Stimulated activated naive CD8-positive, alpha-beta T cell treated with anti-CD3 and anti-CD28 coated beads, Interleukin-15, amount 100 ng/mL, for 72 hours (primary cell): ENCODE measurements around the gene SMCO3.
"Not testable (repeated sequence)": the region's sequence is repeated elsewhere in the genome, so short reads cannot be mapped to it uniquely, and the experiment has no call there.

ENCODE experiments used
- ATAC-seq: fragments of 150-1000 bp; cut with Tn5 transposase; 2 replicates; pipeline ENCODE4 v1.10.0; 2021; ENCODE audit warnings: mild to moderate bottlenecking, moderate library complexity
- DNase-seq, 2 donors: peaks; one replicate each; pipeline ENCODE4 v3.0.0; 2021 to 2022
- H3K27ac Mint-ChIP-seq, 2 donors: one replicate each; pipeline ENCODE4 v1.8.0; 2022; ENCODE audit warnings: mild to moderate bottlenecking in 2 of 2, mixed read lengths in 2 of 2, moderate library complexity in 2 of 2
- H3K27me3 Mint-ChIP-seq: one replicate; pipeline ENCODE4 v1.8.0; 2022; ENCODE audit warnings: mixed read lengths
- H3K4me1 Mint-ChIP-seq: one replicate; pipeline ENCODE4 v1.8.0; 2022; ENCODE audit warnings: mild to moderate bottlenecking, mixed read lengths
- H3K4me3 Mint-ChIP-seq, 2 donors: one replicate each; pipeline ENCODE4 v1.8.0; 2022; ENCODE audit warnings: mild to moderate bottlenecking in 2 of 2, mixed read lengths in 2 of 2, moderate library complexity in 1 of 2
- H3K9me3 Mint-ChIP-seq, 2 donors: one replicate each; pipeline ENCODE4 v1.8.0; 2022; ENCODE audit warnings: mixed read lengths in 2 of 2

Gene SMCO3

DNA sequence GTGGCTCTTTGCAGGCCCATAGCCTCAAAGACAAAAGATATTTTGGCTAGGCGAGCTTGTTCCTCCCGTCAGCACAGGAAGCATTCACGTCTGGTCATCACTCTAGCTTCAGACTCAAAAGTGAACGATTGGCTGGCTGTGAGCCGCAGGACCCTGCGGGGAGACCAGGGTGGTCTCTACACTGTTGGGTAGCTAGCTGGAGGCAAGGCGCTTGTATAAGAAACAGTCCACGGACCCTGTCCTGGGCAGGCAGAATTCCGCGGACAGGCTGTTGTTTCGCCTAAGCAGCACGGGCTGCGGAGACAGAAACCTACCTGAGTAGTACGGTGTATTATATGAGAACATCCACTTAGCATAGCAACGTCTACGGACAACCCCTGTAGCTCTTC lies 40.3 kb downstream of the SMCO3 start:
- H3K9me3 Mint-ChIP-seq = no peaks in the 10 kb centered on the region
- H3K27me3 Mint-ChIP-seq = no peaks in the 10 kb centered on the region
- H3K27ac Mint-ChIP-seq = peak overlapping the region; percentile 97 to 99
- DNase-seq (no peak), ATAC-seq (peak; percentile 5)
- peak overlapping the region; percentile 95 to 98 for H3K4me3 Mint-ChIP-seq
- peaks cover 52% of the 10 kb centered on the region for H3K4me1 Mint-ChIP-seq

DNA sequence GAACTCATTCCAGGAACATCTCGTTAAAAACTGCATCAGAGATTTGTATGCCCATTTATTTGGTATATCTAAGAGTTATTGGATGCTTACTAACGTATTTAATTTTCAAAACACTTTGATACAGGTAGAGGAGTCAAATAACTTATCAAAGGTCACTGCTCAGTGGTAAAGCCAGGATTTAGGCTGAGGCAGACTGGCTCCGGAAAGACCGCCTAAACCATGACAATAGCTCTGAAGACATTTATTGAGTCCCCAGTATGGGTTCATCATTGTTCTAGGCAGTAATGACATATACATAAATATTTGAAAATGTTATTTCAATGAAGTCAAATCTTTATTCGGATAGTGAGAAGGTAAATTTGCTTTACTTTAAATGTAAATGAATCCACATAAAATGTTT lies 41.0 kb downstream of the SMCO3 start:
- Mint-ChIP-seq H3K9me3 (no peaks in the 10 kb centered on the region), H3K4me3 (peak overlapping the region; percentile 95 to 98), H3K27ac (no peak overlapping the region), H3K4me1 (peaks cover 54% of the 10 kb centered on the region), H3K27me3 (no peaks in the 10 kb centered on the region)
- DNase-seq (no peak), ATAC-seq (no peak)

DNA sequence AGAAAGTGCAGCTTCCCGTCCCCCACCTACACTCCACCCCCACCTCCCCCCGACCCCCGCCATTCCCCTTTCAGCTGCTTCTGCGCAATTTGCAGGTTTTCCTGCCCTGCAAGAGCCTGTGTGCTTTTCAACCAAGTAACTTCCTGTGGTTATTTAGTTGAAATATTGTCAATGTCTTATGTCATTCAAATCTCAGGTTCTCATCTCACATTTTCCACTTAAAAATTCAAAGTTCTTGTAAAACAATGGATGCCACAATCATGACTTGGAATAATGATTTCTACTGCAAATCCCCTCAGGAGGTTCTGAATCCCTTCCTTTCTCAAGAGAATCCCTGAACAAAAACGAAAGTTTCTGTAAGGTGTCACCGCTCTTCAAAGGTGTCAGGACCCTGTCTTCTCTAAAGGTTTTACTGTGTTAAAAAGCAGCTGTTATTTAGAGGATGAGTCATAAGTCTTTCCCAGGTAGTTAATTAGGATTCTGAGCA lies 42.3 kb downstream of the SMCO3 start:
- no peaks in the 10 kb centered on the region for H3K27me3 Mint-ChIP-seq
- ATAC-seq = no peak

DNA sequence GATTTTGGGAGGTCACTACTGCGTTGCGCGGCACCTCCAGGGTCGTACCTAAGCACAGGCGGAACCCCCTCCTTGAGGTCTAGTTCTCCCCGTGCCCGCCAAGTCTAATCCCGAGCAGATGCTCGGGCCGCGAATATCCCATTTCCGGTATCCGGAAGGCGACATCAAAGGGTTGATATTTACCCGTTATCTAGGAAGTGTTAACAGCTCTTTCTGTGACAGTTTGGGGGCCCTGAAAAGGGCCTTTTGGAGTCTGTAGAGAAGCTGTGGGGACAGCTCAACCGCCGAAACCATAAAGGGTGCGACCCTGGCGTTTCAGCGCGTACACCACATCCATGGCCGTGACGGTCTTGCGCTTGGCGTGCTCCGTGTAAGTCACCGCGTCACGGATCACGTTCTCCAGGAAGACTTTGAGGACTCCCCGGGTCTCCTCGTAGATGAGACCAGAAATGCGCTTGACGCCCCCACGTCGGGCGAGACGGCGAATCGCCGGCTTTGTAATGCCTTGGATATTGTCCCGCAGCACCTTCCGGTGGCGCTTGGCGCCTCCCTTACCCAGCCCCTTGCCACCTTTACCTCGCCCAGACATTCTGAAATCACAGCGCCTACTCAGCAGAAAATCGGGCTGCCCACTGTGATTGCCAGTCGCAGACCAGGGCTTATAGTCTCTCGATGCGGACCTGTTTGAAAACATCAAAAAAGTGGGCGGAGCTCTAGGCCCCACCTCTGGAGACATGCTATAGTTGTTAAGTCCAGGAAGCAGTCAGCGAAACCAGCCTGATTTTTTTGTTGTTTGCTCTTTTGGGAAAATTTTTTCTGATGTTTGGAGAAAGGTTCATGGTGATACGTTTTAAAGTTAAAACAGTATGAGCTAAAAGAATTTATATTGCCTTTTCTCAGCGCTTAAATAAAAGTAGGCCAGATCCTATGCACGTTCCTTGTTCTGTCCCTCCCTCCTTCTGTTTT lies 43.2 kb downstream of the SMCO3 start:
- peaks cover 5 to 11% of the 10 kb centered on the region in 2 donors for H3K9me3 Mint-ChIP-seq
- H3K4me1 Mint-ChIP-seq = peaks cover 51% of the 10 kb centered on the region
- H3K27ac Mint-ChIP-seq = peak overlapping the region; percentile 99 to 100
- H3K4me3 Mint-ChIP-seq = peak overlapping the region; percentile 94 to 97
- no peaks in the 10 kb centered on the region for H3K27me3 Mint-ChIP-seq
- peak; percentile 97 for DNase-seq
- ATAC-seq = peak; percentile 46

More for the DNA sequence above, 42.3 kb downstream of the SMCO3 start:
- DNase-seq = peak; percentile 24 to 50
- Mint-ChIP-seq H3K9me3 (peaks cover 0 to 2% of the 10 kb centered on the region in 2 donors), H3K4me3 (peak overlapping the region; percentile 94 to 97), H3K27ac (peak overlapping the region; percentile 99 to 100), H3K4me1 (peaks cover 60% of the 10 kb centered on the region)

DNA sequence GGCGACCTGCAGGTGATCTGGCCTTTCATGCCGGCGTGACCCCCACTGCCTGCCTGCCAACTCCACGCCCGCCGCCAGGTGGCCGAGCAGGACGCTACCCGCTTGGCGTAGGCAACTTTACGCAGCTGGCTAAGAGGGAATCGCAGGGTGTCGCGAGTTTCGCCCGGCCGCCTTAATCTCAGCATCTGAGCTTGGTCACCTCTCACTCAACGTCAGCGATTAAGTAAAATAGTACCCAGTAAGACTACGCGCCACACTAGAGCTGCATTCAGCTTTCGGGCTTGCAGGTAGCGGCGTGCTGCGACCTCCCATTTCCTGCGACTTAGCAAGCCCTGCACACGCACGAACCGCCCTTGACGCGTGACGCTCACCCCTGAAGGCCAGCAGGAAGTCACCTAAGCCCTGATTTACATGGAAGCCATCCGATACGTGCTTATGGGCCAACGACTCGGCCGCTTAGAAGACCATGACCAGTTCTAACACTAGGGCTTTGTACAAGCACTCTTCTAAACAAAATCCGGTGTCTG lies 44.0 kb downstream of the SMCO3 start:
- no peaks in the 10 kb centered on the region for H3K27me3 Mint-ChIP-seq
- peak overlapping the region; percentile 99 to 100 for H3K27ac Mint-ChIP-seq
- peaks cover 8 to 13% of the 10 kb centered on the region in 2 donors for H3K9me3 Mint-ChIP-seq
- peaks cover 47% of the 10 kb centered on the region for H3K4me1 Mint-ChIP-seq
- H3K4me3 Mint-ChIP-seq = peak overlapping the region; percentile 94 to 97
- peak; percentile 64 for ATAC-seq
- peak; percentile 93 to 95 for DNase-seq

DNA sequence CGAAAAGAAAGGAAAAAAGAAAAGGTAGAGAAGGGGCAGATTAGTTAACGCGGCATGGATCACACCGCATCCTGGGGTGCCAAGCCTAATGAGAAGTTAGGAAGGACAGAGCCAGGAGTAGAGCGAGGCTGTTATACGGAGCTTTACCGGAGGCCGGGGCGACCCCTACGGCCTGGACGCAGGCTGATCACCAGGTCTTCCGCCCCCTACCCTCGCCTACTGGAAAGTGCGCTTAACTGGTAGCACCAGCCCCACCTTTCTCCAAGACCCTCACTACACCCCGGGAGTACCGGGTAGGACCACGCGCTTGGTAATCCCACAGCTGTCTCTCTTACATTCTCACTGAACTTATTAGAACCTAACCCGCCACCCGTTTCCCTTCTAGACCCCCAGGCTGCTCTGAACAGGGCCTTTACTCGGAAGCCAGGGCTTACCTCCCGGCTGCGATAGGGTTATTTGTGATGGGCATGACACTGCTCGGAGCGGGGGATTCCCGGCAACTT lies 44.5 kb downstream of the SMCO3 start:
- peak; percentile 8 for ATAC-seq
- H3K27me3 Mint-ChIP-seq = no peaks in the 10 kb centered on the region
- H3K4me3 Mint-ChIP-seq = peak overlapping the region; percentile 94 to 97
- H3K9me3 Mint-ChIP-seq = peaks cover 8 to 13% of the 10 kb centered on the region in 2 donors
- peak overlapping the region; percentile 99 to 100 for H3K27ac Mint-ChIP-seq
- no peak for DNase-seq
- peaks cover 42% of the 10 kb centered on the region for H3K4me1 Mint-ChIP-seq

DNA sequence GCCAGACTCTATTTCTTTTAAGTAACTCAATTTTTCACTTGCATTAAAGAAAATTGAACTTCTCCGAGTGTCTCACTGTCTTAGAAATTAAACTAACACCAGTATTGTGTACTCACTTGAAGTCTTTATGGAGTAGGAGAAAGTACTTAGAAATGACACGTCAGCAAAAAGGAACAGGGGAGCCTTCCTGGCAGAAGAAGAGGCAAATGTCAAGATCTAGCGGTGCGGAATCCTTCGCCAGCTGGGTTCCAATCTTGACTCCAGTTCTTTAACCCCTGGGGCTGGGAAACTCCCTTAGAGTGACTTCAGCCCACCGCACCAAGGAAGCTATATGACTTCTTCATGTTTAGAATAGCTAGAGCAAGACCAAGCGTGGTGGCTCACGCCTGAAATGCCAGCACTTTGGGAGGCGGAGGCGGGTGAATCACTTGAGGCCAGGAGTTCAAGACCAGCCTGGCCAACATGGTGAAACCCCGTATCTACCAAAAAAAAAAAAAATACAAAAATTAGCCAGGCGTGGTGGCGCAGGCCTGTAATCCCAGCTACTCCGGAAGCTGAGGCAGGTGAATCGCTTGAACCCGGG lies 45.1 kb downstream of the SMCO3 start:
- peaks cover 8 to 13% of the 10 kb centered on the region in 2 donors for H3K9me3 Mint-ChIP-seq
- DNase-seq (peak; percentile 13 to 61), ATAC-seq (no peak)
- H3K4me1 Mint-ChIP-seq = peaks cover 43% of the 10 kb centered on the region
- H3K27ac Mint-ChIP-seq = peak overlapping the region; percentile 99 to 100
- no peaks in the 10 kb centered on the region for H3K27me3 Mint-ChIP-seq
- H3K4me3 Mint-ChIP-seq = peak overlapping the region; percentile 94 to 97

DNA sequence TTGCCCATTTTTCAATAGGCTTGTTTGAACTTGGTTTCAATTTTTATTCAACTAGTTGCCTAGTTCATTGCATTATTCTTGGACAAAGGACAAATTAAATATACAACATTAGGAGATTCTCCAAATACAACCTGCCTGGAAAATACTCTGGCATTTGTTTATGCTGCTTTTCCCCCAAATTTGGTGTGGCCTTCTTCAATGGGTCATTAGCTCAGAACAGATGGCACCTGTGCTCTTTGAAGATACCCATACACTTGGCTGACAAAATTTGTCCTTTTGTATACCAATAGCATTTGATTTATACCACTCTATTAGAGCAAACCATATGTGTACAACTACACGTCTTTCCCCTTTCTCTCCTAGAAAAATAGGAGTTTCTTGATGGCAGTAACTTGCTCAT lies 46.4 kb downstream of the SMCO3 start:
- H3K4me3 Mint-ChIP-seq = peak overlapping the region in 1 of 2 donors; percentile 35
- no peak overlapping the region for H3K27ac Mint-ChIP-seq
- peaks cover 8 to 13% of the 10 kb centered on the region in 2 donors for H3K9me3 Mint-ChIP-seq
- no peaks in the 10 kb centered on the region for H3K27me3 Mint-ChIP-seq
- ATAC-seq (no peak), DNase-seq (no peak)
- peaks cover 40% of the 10 kb centered on the region for H3K4me1 Mint-ChIP-seq

DNA sequence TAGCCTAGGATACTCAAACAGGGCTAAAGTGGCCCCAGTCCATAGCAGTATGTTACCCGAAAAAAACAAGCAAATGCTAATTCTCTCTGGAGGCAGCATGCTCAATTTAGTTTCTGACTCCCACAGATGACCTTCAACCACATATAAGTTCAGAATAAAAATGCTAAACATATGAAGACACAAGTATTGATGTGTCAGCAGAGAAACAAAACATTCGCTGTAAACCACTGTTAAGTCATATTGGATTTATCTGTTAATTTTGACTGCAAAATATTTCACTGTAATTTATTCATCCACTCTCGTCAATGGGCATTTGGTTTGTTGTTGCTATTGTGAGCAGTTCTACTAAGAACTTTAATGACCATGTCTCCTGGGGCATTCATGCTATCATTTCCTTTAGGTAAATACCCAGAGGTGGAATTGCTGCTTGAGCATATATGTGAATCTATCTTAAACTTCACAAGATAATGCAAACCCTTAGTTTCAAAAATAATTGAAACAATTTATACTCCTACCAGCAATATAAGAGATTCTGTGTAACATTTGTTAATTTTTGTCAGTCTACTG lies 47.2 kb downstream of the SMCO3 start:
- DNase-seq = no peak
- no peaks in the 10 kb centered on the region for H3K27me3 Mint-ChIP-seq
- H3K9me3 Mint-ChIP-seq = peaks cover 15 to 17% of the 10 kb centered on the region in 2 donors
- H3K4me1 Mint-ChIP-seq = peaks cover 32% of the 10 kb centered on the region
- H3K4me3 Mint-ChIP-seq = peak overlapping the region in 1 of 2 donors; percentile 35
- peak overlapping the region; percentile 80 for H3K27ac Mint-ChIP-seq
- ATAC-seq = no peak

DNA sequence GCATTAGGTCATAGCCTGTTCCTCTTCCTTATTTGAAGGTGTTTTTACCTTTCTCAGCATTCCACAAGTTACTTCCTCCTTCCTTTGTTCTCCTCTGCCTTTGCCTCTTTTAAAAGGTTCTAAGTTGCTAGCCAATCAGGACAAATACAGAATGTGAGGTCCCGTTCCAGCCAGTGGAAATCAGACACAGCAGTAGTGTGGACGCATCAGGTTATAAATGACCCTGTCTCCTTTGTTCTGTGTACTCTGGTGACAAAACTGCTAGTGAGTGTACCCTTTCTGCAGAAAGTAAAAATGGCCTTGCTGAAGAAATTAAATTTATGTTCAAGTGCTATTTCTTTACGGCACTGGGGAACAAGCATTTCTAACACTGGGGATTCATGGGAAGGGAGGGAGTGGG lies 48.0 kb downstream of the SMCO3 start:
- DNase-seq, H3K27me3 Mint-ChIP-seq, H3K4me3 Mint-ChIP-seq, ATAC-seq, H3K27ac Mint-ChIP-seq: not testable (repeated sequence)
- Mint-ChIP-seq H3K9me3 (peaks cover 16 to 24% of the 10 kb centered on the region in 2 donors), H3K4me1 (peaks cover 28% of the 10 kb centered on the region)

DNA sequence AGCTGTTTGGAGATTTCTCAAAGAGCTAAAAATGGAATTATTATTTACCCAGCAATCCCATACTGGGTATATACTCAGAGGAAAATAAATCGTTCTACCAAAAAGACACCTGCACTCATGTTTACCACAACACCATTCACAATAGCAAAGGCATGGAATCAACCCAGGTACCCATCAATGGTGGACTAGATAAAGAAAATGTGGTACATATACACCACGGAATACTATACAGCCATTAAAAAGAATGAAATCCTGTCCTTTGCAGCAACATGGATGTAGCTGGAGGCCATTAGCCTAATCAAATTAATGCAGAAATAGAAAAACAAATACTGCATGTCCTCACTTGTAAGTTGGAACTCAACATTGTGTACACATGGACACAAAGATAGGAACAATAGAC lies 48.6 kb downstream of the SMCO3 start:
- Mint-ChIP-seq H3K4me3 (no peak overlapping the region), H3K4me1 (peaks cover 24% of the 10 kb centered on the region), H3K9me3 (peaks cover 21 to 30% of the 10 kb centered on the region in 2 donors), H3K27ac (no peak overlapping the region), H3K27me3 (no peaks in the 10 kb centered on the region)
- DNase-seq = no peak
- ATAC-seq = no peak

DNA sequence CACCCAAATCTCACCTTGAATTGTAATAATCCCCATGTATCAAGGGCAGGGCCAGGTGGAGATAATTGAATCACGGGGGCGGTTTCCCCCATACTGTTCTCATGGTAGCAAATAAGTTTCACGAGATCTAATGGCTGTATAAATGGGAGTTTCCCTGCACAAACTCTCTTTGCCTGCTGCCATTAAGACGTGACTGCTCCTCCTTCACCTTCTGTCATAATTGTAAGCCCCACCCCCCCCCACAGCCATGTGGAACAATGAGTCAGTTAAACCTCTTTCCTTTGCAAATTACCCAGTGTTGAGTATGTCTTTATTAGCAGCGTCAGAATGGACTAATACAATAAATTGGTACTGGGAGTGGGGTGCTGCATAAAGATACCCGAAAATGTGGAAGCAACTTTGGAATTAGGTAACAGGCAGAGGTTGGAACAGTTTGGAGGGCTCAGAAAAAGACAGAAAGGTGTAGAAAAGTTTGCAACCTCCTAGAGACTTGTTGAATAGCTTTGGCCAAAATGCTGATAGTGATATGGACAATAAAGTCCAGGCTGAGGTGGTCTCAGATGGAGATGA lies 54.2 kb downstream of the SMCO3 start:
- Mint-ChIP-seq H3K9me3 (peaks cover 24 to 26% of the 10 kb centered on the region in 2 donors), H3K4me1 (peaks cover 11% of the 10 kb centered on the region)
- not testable (repeated sequence) for ATAC-seq, H3K27me3 Mint-ChIP-seq, DNase-seq, H3K27ac Mint-ChIP-seq, H3K4me3 Mint-ChIP-seq

DNA sequence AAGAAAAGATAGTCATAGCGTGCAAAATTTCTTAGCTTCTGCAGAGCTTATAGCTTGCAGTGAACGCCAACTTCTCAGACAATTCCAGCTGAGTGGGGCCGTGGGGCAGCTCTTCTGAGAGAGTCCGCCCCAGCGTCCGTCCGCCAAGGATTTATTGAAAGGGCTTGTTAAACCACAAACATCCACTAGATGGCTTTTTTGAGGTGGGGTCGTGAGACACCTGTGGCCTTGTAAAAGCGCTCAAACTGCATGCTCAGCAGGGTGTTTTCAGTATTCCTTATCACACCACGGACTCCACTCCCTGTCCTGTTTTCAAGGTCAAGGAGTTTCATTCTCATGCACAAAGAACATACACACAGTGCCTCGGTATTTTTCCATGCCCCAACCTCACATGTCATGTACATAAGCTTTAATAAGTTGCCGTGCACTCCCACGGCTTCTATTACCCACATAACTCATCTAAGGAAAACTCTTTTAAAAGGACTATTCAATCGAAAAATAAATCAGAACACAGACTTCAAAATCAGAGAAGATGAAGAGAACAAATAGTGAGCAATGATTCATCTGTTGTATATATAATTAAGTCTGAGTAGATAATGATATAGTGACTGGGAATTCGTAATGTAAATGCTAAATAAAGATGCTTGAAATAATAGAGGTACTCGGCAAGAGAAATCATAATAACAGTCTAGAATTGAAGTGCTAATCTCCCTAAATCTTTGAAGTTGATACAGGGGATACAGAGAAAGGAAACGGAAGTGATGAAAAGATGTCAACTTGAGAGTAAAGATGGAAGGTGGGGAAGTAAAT lies 57.4 kb downstream of the SMCO3 start:
- no peak overlapping the region for H3K27ac Mint-ChIP-seq
- peaks cover 16 to 21% of the 10 kb centered on the region in 2 donors for H3K9me3 Mint-ChIP-seq
- no peaks in the 10 kb centered on the region for H3K27me3 Mint-ChIP-seq
- H3K4me3 Mint-ChIP-seq = no peak overlapping the region
- no peak for DNase-seq
- peaks cover 6% of the 10 kb centered on the region for H3K4me1 Mint-ChIP-seq
- ATAC-seq = no peak
